BJ (cell line): ENCODE results near the gene HPCA. TPM values are rescaled to one million over a fixed set of nuclear protein-coding genes. Genes with fewer than 3 reads are reported as not detected.

ENCODE experiments used
- CTCF ChIA-PET: fragments of 350-600 bp; formaldehyde crosslinking; extraction: SDS; loops from one replicate; lab custom pipeline; 2021; ENCODE audit warnings: antibody characterized with exemption, inconsistent platforms; lab: Yijun Ruan, JAX
- POLR2A ChIA-PET: fragments of 300-600 bp; sonication (Branson Sonifier 250); formaldehyde crosslinking; extraction: SDS; loops from one replicate; lab custom pipeline; 2021; ENCODE audit warnings: antibody characterized with exemption; lab: Charles Lee
- DNase-seq: peaks from one replicate; pipeline ENCODE4 v3.0.0-alpha.2; 2011; ENCODE audit warnings: low read depth
- H3K27me3 ChIP-seq: 2 replicates; pipeline ENCODE4 v1.6.0; 2011; ENCODE audit warnings: low read length; ENCODE audit not compliant: control insufficient read depth, insufficient read depth
- H3K36me3 ChIP-seq: 2 replicates; pipeline ENCODE4 v1.5.1; 2011; ENCODE audit warnings: low read length; ENCODE audit not compliant: control insufficient read depth, insufficient read depth
- H3K4me3 ChIP-seq: 2 replicates; pipeline ENCODE4 v1.5.1; 2011; ENCODE audit warnings: low read depth, mild to moderate bottlenecking, control low read depth, low read length
- CTCF ChIP-seq: IDR thresholded peaks from 2 replicates; pipeline ENCODE4 v1.5.1; 2011; ENCODE audit warnings: low read depth, mild to moderate bottlenecking, control low read depth, inconsistent platforms, low read length, moderate library complexity; ENCODE audit not compliant: insufficient read depth
- polyA plus RNA-seq: library from polyadenylated mRNA; depleted of rRNA; stranded (reverse); fragments of >200 nt; gene quantifications from 2 replicates; pipeline ENCODE4 v1.2.3, GENCODE V29; 2011

Gene HPCA
- polyA plus RNA-seq, 1 experiment, result not detected

- POLR2A ChIA-PET, result no interaction called here
- no peak for DNase-seq
- Histone ChIP-seq H3K27me3 (no peaks in the 10 kb centered on the region), H3K36me3 (peaks cover 5% of the 10 kb centered on the region), H3K4me3 (no peak overlapping the region)
- TF ChIP-seq CTCF, result no peak
- CTCF ChIA-PET, result interaction anchor here (1.1 to 1.3 kb wide), 2 partner anchors 75 to 147 kb away, joined by 3 read pairs; no protein-coding TSS in a partner anchor
Observed at GRCh38 chr1:32858791-32859190, 27.5 kb upstream of the HPCA start.

DNA sequence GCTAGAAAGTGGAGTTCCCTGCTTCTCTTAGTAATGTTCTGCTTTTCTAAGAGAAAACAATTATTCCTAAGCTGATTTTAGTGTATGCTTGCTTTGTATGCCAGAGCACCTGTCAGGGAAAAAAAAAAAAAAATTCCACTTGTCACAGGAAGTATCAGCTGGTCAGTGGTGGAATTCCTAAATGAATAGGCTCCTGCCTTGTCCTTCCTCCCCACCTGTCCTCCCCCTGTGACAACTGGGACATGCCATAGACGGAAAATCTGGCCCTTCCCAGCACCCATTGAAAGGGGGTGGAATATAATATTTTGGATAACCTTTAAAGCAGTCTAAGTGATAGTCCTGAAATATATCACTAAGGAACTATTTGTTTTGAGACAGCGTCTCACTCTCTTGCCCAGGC, 26.4 kb upstream of the HPCA start:
- Histone ChIP-seq H3K36me3 (peaks cover 5% of the 10 kb centered on the region), H3K4me3 (no peak overlapping the region), H3K27me3 (no peaks in the 10 kb centered on the region)
- ChIA-PET CTCF (interaction anchor here (1.3 to 4.9 kb wide), 2 partner anchors 13 to 148 kb away, joined by 3 to 33 read pairs; no protein-coding TSS in a partner anchor), POLR2A (no interaction called here)
- DNase-seq, result no peak
- no peak for TF ChIP-seq CTCF

DNA sequence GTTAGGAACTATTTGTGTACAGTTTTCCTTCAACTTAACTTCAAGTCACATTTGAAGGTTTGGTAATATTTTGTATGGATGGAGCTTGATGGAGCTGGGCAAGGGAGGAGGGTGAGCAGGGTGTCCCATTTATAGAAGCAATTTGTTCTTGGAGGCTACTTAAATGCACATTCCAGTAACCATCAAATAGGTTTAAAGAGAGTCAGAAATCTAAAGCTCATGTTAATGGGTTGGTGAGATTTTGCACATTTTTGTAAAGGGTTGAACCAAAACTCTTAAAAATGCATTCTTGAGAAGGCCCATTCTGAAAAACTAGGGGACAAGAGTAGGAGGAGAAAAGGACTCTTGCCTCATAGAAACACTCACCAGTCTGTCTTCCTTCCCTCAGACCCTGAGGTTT, 25.7 kb upstream of the HPCA start:
- CTCF ChIA-PET, result interaction anchor here (1.0 to 4.9 kb wide), 2 partner anchors 12 to 226 kb away, joined by 3 to 33 read pairs; no protein-coding TSS in a partner anchor

GRCh38 chr1:32861904-32862695, 24.2 kb upstream of the HPCA start:
- ChIA-PET CTCF (interaction anchor here (0.7 to 4.9 kb wide), 5 partner anchors 10 to 150 kb away, joined by 3 to 33 read pairs (median 4); no protein-coding TSS in a partner anchor), POLR2A (no interaction called here)
- DNase-seq, result no peak
- Histone ChIP-seq H3K4me3 (no peak overlapping the region), H3K27me3 (no peaks in the 10 kb centered on the region), H3K36me3 (peaks cover 3% of the 10 kb centered on the region)
- no peak for TF ChIP-seq CTCF

More for the DNA sequence above, 25.7 kb upstream of the HPCA start:
- no peak for DNase-seq
- no peak for TF ChIP-seq CTCF
- Histone ChIP-seq H3K4me3 (no peak overlapping the region), H3K36me3 (peaks cover 5% of the 10 kb centered on the region), H3K27me3 (no peaks in the 10 kb centered on the region)
- POLR2A ChIA-PET, result no interaction called here

- TF ChIP-seq CTCF, result no peak
- DNase-seq, result no peak
- CTCF ChIA-PET, result interaction anchor here (1.0 to 4.9 kb wide), 3 partner anchors 9 to 27 kb away, joined by 3 to 33 read pairs (median 3); no protein-coding TSS in a partner anchor
Observed at GRCh38 chr1:32863218-32863880, 22.9 kb upstream of the HPCA start.

More at GRCh38 chr1:32863218-32863880, 22.9 kb upstream of the HPCA start:
- POLR2A ChIA-PET, result no interaction called here
- no peak overlapping the region for H3K4me3 ChIP-seq
- H3K36me3 ChIP-seq, result peaks cover 3% of the 10 kb centered on the region
- H3K27me3 ChIP-seq, result no peaks in the 10 kb centered on the region
